ENCODE results near the gene ARPP19. TPM values are rescaled to one million over a fixed set of nuclear protein-coding genes. Genes with fewer than 3 reads are reported as not detected.

The ARPP19 gene
- total RNA-seq, 2 experiments from 2014 or later, result 48.0 to 101 TPM

DNA sequence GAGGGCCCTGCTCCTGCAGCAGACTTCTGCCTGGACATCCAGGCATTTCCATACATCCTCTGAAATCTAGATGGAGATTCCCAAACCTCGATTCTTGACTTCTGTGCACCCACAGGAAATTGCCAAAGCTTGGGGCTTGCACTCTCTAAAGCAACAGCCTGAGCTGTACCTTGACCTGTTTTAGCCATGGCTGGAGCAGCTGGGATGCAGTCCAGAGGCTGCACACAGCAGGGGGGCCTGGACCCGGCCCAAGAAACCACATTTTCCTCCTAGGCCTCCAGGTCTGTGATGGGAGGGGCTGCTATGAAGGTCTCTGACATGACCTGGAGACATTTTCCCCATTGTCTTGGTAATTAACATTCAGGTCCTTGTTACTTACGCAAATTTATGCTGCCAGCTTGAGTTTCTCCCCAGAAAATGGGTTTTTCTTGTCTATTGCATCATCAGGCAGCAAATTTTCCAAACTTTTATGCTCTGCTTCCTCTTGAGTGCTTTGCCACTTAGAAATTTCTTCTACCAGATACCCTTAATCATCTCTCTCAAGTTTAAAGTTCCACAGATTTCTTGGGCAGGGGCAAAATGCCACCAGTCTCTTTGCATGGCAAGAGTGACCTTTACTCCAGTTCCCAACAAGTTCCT, 28.3 kb downstream of the ARPP19 start:
- DNase-seq (ENCODE audit: low spot score), result no peak
- Histone ChIP-seq H3K4me2 (ENCODE audit: low read length) (no peak overlapping the region), H3K4me1 (ENCODE audit: insufficient read depth, low read length, poor library complexity, severe bottlenecking) (no peaks in the 10 kb centered on the region), H3K79me2 (ENCODE audit: insufficient read depth, low read depth, low read length) (no peaks in the 10 kb centered on the region), H3K9me2 (ENCODE audit: insufficient read depth, low read length) (no peaks in the 10 kb centered on the region), H3K4me3 (ENCODE audit: low read depth, low read length, poor library complexity, severe bottlenecking) (no peak overlapping the region), H4K20me1 (ENCODE audit: insufficient read depth, low read length) (no peaks in the 10 kb centered on the region), H3K36me3 (ENCODE audit: insufficient read depth, low read length) (peaks cover 4% of the 10 kb centered on the region), H3K9me3 (ENCODE audit: low read length) (peaks cover 13% of the 10 kb centered on the region; the same call in 1 of the 2 replicates), H2AFZ (ENCODE audit: low read length) (no peak overlapping the region), H3K27ac (ENCODE audit: low read depth, low read length, poor library complexity, severe bottlenecking) (no peak overlapping the region)
- BruUV-seq (replicated peaks), result no TSS peak
- intact Hi-C loops (cut with micrococcal nuclease; ENCODE audit: unreplicated experiment), result no loop called here
- ChIA-PET CTCF (ENCODE audit: unreplicated experiment) (no interaction called here), POLR2A (interaction anchor here (0.6 kb wide), 1 partner anchor 668 kb away, joined by 4 read pairs; no protein-coding TSS in a partner anchor)
- TF ChIP-seq CTCF (conservative IDR thresholded peaks at IDR 0.05; ENCODE audit: low read length) (no peak), EZH2phosphoT487 (IDR thresholded peaks at IDR 0.05; ENCODE audit: borderline replicate concordance, low read depth, low read length) (no peak)

DNA sequence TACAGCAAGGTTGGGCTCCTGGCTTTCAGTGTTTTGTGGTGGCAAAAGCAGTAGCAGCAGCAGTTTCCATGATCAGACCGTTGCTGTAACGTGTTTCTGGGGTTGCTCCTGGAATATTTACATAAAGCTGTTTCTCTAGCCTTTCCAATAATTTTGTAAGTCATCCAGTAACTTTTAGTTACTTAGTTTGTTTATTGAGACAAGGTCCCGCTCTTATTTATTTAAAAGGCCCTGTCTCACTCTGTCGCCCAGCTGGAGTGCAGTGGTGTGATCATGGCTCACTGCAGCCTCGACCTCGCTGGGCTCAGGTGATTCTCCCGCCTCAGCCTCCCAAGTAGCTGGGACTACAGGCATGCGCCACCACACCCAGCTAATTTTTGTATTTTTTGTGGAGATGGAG, 31.4 kb downstream of the ARPP19 start:
- Histone ChIP-seq H3K36me3 (ENCODE audit: insufficient read depth, low read length) (no peaks in the 10 kb centered on the region), H4K20me1 (ENCODE audit: insufficient read depth, low read length) (no peaks in the 10 kb centered on the region), H3K4me2 (ENCODE audit: low read length) (no peak overlapping the region), H2AFZ (ENCODE audit: low read length) (no peak overlapping the region), H3K4me3 (ENCODE audit: low read depth, low read length, poor library complexity, severe bottlenecking) (no peak overlapping the region), H3K9me3 (ENCODE audit: low read length) (peaks cover 13% of the 10 kb centered on the region; the same call in 1 of the 2 replicates), H3K9me2 (ENCODE audit: insufficient read depth, low read length) (no peaks in the 10 kb centered on the region), H3K27ac (ENCODE audit: low read depth, low read length, poor library complexity, severe bottlenecking) (no peak overlapping the region), H3K79me2 (ENCODE audit: insufficient read depth, low read depth, low read length) (no peaks in the 10 kb centered on the region), H3K4me1 (ENCODE audit: insufficient read depth, low read length, poor library complexity, severe bottlenecking) (no peaks in the 10 kb centered on the region)
- CTCF ChIA-PET (ENCODE audit: unreplicated experiment), result no interaction called here
- POLR2A ChIA-PET, result no interaction called here
- no peak for DNase-seq (ENCODE audit: low spot score)
- BruUV-seq (replicated peaks), result no TSS peak
- TF ChIP-seq EZH2phosphoT487 (IDR thresholded peaks at IDR 0.05; ENCODE audit: borderline replicate concordance, low read depth, low read length), result no peak
- intact Hi-C loops (cut with micrococcal nuclease; ENCODE audit: unreplicated experiment), result no loop called here

DNA sequence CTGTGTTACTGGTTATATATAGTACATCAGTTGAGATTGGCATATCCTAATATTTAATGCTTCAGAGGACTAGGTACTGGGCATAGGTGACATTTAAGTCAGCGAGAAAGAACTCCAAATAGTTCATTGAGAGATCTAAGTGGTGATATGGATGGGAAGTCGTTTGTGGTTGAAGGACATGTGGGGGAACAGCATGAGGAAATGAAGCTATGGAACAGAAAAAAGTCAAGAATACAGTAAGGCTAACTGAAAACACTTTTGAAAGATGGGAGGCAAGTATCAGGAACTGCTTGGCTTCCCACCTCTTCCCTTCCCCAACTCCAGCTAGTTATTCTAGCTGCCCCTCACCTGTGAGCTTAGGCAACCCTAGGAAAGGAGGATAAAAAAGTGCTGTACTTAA, 36.4 kb downstream of the ARPP19 start:
- no TSS peak for BruUV-seq (replicated peaks)
- Histone ChIP-seq H3K4me2 (ENCODE audit: low read length) (no peak overlapping the region), H3K36me3 (ENCODE audit: insufficient read depth, low read length) (no peaks in the 10 kb centered on the region), H2AFZ (ENCODE audit: low read length) (no peak overlapping the region), H3K27ac (ENCODE audit: low read depth, low read length, poor library complexity, severe bottlenecking) (no peak overlapping the region), H3K4me3 (ENCODE audit: low read depth, low read length, poor library complexity, severe bottlenecking) (no peak overlapping the region), H4K20me1 (ENCODE audit: insufficient read depth, low read length) (peaks cover 5% of the 10 kb centered on the region; the same call in 1 of the 2 replicates), H3K4me1 (ENCODE audit: insufficient read depth, low read length, poor library complexity, severe bottlenecking) (peaks cover 13% of the 10 kb centered on the region), H3K79me2 (ENCODE audit: insufficient read depth, low read depth, low read length) (peaks cover 10% of the 10 kb centered on the region), H3K9me3 (ENCODE audit: low read length) (no peaks in the 10 kb centered on the region), H3K9me2 (ENCODE audit: insufficient read depth, low read length) (no peaks in the 10 kb centered on the region)
- TF ChIP-seq EZH2phosphoT487 (IDR thresholded peaks at IDR 0.05; ENCODE audit: borderline replicate concordance, low read depth, low read length) (no peak), CTCF (conservative IDR thresholded peaks at IDR 0.05; ENCODE audit: low read length) (no peak)
- intact Hi-C loops (cut with micrococcal nuclease; ENCODE audit: unreplicated experiment), result no loop called here
- ChIA-PET CTCF (ENCODE audit: unreplicated experiment) (no interaction called here), POLR2A (interaction anchor here (1.3 kb wide), 1 partner anchor 18 kb away, joined by 3 read pairs; no protein-coding TSS in a partner anchor)
- no peak for DNase-seq (ENCODE audit: low spot score)
